Mesenteric fat pad (tissue), 1 donor: ENCODE results near the gene FRMPD1. TPM values are rescaled to one million over a fixed set of nuclear protein-coding genes. Genes with fewer than 3 reads are reported as not detected.
"Not testable (repeated sequence)": the region's sequence is repeated elsewhere in the genome, so short reads cannot be mapped to it uniquely, and the experiment has no call there.

ENCODE experiments used
- DNase-seq: peaks from one replicate; pipeline ENCODE4 v3.0.0-alpha.2; 2020; ENCODE audit warnings: low spot score
- total RNA-seq: library from RNA; stranded (reverse); fragmentation: NEBNext Ultra II Directional; extraction: Animal tissue kit (Norgen Biotek cat#: 25700); gene quantifications from one replicate; pipeline ENCODE4 v1.2.1, GENCODE V29; 2021
- donor health status: DM: yes; HTN: yes; CAD: no.

The FRMPD1 gene
- total RNA-seq, 1 donor from 2014 or later, result 0.19 TPM

GRCh38 chr9:37732952-37733351 lies 82.2 kb downstream of the FRMPD1 start:
- no peak for DNase-seq

- DNase-seq, result no peak
Measured at GRCh38 chr9:37739222-37739621, 88.5 kb downstream of the FRMPD1 start.

- DNase-seq, result no peak
Measured at GRCh38 chr9:37740128-37740527, 89.4 kb downstream of the FRMPD1 start.

GRCh38 chr9:37740631-37741328 lies 90.0 kb downstream of the FRMPD1 start:
- DNase-seq, result no peak

GRCh38 chr9:37745970-37746369 lies 95.2 kb downstream of the FRMPD1 start:
- no peak for DNase-seq

- DNase-seq, result no peak
Measured at GRCh38 chr9:37746448-37747270, 95.9 kb downstream of the FRMPD1 start.

- DNase-seq, result no peak
Measured at GRCh38 chr9:37747271-37747753, 96.6 kb downstream of the FRMPD1 start.

- no peak for DNase-seq
Measured at GRCh38 chr9:37749129-37749528, 98.4 kb downstream of the FRMPD1 start.

GRCh38 chr9:37751186-37751585 lies 100.4 kb downstream of the FRMPD1 start:
- no peak for DNase-seq

GRCh38 chr9:37751704-37752103 lies 101.0 kb downstream of the FRMPD1 start:
- not testable (repeated sequence) for DNase-seq

GRCh38 chr9:37752112-37752511 lies 101.4 kb downstream of the FRMPD1 start:
- DNase-seq, result not testable (repeated sequence)

GRCh38 chr9:37752642-37753488 lies 102.1 kb downstream of the FRMPD1 start:
- DNase-seq, result no peak

- DNase-seq, result no peak
Measured at GRCh38 chr9:37753489-37754190, 102.9 kb downstream of the FRMPD1 start, which contains the start of gene TRMT10B. TRMT10B (plus strand) TSS chr9:37753805; CDS start chr9:37761932, 8,127 bp downstream.

- no peak for DNase-seq
Measured at GRCh38 chr9:37758747-37759146, 108.0 kb downstream of the FRMPD1 start.

GRCh38 chr9:37760416-37761161 lies 109.8 kb downstream of the FRMPD1 start:
- DNase-seq, result no peak

GRCh38 chr9:37761511-37761910 lies 110.8 kb downstream of the FRMPD1 start:
- DNase-seq, result no peak

- DNase-seq, result not testable (repeated sequence)
Measured at GRCh38 chr9:37765263-37765662, 114.5 kb downstream of the FRMPD1 start.

GRCh38 chr9:37769306-37769705 lies 118.6 kb downstream of the FRMPD1 start:
- no peak for DNase-seq

- DNase-seq, result no peak
Measured at GRCh38 chr9:37769995-37770394, 119.2 kb downstream of the FRMPD1 start.
